ENCODE data around the gene WDR27.
"Not testable (repeated sequence)": the region's sequence is repeated elsewhere in the genome, so short reads cannot be mapped to it uniquely, and the experiment has no call there.

The WDR27 gene

GRCh38 chr6:169639653-169640278 lies 62.1 kb downstream of the WDR27 start:
- no peak for DNase-seq (ENCODE audit: low read depth)

GRCh38 chr6:169638915-169639314 lies 62.9 kb downstream of the WDR27 start:
- DNase-seq (ENCODE audit: low read depth), result no peak

DNA sequence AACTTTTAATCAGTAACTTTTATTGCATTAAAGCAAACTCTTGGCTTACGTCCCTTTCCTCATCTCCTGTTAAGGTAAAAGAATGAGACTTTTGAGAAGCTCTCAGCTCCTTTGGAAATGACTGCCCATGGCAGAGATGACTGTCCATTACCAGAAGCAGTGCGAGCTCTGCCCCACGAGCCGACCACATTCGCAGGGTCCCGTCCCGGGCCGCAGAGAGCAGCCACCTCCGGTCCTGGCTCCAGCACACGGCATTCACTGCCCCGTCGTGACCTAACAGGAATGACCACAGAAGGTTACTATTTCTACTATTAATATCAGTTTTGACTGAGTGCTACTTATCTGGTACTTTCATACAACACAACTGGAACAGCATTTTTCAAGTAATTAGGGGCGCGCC lies 63.4 kb downstream of the WDR27 start:
- no peak for DNase-seq (ENCODE audit: low read depth)

DNA sequence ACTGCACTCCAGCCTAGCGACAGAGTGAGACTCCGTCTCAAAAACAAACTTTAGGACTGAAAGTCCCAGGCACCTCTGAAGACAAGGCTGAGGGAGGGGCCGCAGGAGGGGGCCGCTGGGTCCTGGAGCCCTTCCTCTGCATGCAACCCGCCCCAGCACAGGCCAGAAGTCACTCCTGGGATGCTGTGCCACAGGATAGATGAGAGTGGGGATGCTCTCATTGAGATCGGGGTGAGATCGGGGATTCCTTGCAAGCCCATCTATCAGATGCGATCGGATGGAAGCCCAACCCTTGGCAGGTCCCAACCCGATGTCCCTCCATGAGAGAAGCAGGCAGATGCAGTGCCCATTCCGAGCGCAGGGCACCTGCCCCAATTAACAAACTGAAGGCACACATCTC lies 66.5 kb downstream of the WDR27 start:
- DNase-seq (ENCODE audit: low read depth), result no peak

- no peak for DNase-seq (ENCODE audit: low read depth)
These were observed 69.0 kb downstream of the WDR27 start for GRCh38 chr6:169632841-169633240.

- no peak for DNase-seq (ENCODE audit: low read depth)
These were observed 72.6 kb downstream of the WDR27 start for GRCh38 chr6:169629256-169629655.

DNA sequence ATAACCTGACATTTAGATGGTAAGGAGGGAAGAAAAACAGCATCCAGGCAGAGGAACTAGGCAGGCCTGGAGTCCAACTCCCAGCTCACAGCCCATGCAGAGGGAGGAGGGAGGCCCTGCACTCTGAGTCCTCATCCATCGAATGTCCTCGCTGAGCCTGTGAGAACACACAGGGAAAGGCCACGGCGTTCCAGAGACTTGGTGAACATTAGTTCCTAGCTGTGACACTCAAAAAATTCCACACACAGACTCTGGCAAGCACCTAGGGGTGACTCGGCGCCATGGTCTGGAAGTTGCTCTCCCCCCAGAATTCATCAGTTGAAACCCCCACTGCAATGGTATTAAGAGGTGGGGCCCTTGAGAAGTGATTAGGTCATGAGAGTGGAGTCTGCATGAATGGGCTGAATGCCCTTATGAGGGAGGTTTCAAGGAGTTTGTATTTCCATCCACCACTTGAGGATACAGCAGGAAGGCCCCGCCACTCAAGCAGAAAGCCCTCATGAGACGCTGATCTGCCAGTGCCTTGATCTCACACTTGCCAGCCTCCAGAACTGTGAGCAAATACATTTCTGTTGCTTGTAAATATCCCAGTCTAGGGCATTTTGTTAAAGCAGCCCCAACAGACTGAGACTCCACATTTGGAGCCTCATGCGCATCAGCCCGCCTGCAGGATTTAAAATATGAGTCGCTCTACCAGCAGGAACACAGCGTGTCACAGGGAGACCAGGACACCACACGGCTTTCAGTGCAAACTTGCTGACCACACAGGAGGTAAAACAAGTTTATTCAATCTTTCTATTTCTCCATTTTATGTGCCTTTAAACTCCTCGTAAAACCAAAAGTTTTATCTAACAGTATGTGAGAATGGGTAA lies 73.9 kb downstream of the WDR27 start:
- DNase-seq (ENCODE audit: low read depth), result no peak

DNA sequence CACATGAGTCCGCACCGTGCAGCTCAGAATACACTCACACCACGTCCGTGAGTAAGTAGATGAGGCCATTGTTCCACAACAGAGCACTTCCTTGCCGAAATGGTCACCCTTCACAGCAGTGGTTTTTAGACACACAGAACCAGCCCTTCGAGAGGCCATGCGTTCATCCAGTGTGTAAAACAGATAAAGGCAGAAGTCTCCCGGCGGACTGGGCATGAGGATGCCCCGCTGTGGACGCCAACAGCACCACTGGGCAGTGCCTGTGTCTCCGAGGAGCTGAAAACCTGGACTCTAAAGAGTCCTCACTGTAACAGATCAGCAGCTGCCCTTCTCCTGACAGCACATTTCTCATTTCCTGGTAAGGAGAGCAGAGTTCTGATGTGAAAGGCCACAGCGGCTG lies 75.2 kb downstream of the WDR27 start:
- no peak for DNase-seq (ENCODE audit: low read depth)

DNA sequence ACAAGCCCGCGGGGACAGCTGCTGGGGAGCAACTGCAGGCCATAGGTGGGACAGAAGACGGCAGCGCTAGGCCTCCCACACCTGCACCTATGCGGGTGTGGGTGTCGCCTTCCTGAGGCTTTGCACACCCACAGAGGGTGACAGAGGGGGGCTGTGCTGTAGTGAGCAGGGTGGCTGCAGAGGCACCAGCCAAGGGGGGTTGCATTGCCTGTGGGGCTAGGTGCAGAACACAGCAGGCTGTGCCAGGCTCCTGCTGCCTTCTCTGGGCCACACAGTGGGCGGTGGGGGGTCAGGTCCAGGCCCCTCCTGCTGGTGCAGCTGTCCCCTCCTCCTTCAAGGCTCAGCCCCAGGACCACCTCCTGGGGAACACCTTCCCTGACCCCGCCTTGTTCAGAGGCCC lies 75.7 kb downstream of the WDR27 start:
- no peak for DNase-seq (ENCODE audit: low read depth)

- DNase-seq (ENCODE audit: low read depth), result no peak
These were observed 76.5 kb downstream of the WDR27 start for GRCh38 chr6:169625376-169625775.

- no peak for DNase-seq (ENCODE audit: low read depth)
These were observed 77.0 kb downstream of the WDR27 start for GRCh38 chr6:169624785-169625184.

DNA sequence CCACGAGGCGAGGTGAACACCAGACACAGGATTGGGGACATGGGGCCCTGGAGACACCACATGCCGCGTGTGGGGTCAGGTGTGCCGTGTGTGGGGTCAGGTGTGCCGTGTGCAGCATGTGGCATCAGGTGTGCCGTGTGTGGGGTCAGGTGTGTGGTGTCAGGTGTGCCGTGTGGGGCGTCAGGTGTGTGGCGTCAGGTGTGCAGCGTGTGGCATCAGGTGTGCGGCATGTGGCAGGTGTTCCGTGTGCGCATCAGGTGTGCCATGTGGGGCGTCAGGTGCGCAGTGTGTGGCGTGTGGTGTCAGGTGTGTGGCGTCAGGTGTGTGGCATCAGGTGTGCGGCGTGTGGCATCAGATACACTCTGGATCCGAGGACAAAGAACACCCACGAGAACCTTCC lies 77.9 kb downstream of the WDR27 start:
- DNase-seq (ENCODE audit: low read depth), result no peak

DNA sequence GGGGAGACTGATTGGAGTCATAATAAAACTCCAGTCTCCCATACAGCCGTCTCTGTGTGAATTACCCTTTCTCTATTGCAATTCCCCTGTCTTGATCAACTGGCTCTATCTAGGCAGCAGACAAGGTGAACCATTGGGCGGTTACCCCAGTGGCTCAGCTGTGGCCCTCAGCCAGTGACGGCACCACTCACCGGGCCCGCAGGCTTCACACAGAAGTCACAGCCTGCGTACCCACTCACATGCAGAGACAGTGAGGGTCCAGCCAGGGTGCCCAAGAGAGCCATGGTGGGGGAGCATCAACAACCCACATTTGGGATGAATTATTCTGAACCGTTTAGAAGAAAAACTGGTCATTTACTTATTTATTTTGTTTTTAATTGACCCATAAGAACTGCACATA lies 78.5 kb downstream of the WDR27 start:
- no peak for DNase-seq (ENCODE audit: low read depth)

- no peak for DNase-seq (ENCODE audit: low read depth)
These were observed 79.2 kb downstream of the WDR27 start for GRCh38 chr6:169622618-169623017.

GRCh38 chr6:169621311-169621710 lies 80.5 kb downstream of the WDR27 start:
- no peak for DNase-seq (ENCODE audit: low read depth)

- DNase-seq (ENCODE audit: low read depth), result no peak
These were observed 81.4 kb downstream of the WDR27 start for GRCh38 chr6:169620171-169621130.

- DNase-seq (ENCODE audit: low read depth), result no peak
These were observed 82.2 kb downstream of the WDR27 start for GRCh38 chr6:169619650-169620049.

- no peak for DNase-seq (ENCODE audit: low read depth)
These were observed 83.0 kb downstream of the WDR27 start for GRCh38 chr6:169618526-169619490.

GRCh38 chr6:169617562-169617961 lies 84.3 kb downstream of the WDR27 start:
- DNase-seq (ENCODE audit: low read depth), result no peak

GRCh38 chr6:169608609-169609008 lies 93.2 kb downstream of the WDR27 start:
- not testable (repeated sequence) for DNase-seq (ENCODE audit: low read depth)

GRCh38 chr6:169604076-169604475 lies 97.8 kb downstream of the WDR27 start:
- DNase-seq (ENCODE audit: low read depth), result no peak
